Vagina (tissue), 2 donors: ENCODE measurements around the gene GVQW3. TPM values are rescaled to one million over a fixed set of nuclear protein-coding genes. Genes with fewer than 3 reads are reported as not detected.

Experiments used
- DNase-seq, 2 donors: peaks; one replicate each; pipeline ENCODE4 v3.0.0-alpha.2; 2017; ENCODE audit errors: extremely low spot score in 2 of 2
- H3K27ac ChIP-seq: fragments of 200-600 bp; sonication (generic); one replicate; pipeline ENCODE4 v1.5.1; 2019
- H3K27me3 ChIP-seq: fragments of 200-600 bp; sonication (generic); one replicate; pipeline ENCODE4 v1.5.1; 2019
- H3K36me3 ChIP-seq, 2 donors: fragments of 200-600 bp; sonication (generic); one replicate each; pipeline ENCODE4 v1.5.1; 2017 to 2019
- H3K4me1 ChIP-seq: fragments of 200-600 bp; sonication (generic); one replicate; pipeline ENCODE4 v1.5.1; 2019
- H3K4me3 ChIP-seq, 2 donors: fragments of 200-600 bp; sonication (generic); 1 replicate in 1 of 2; 2 replicates in 1 of 2; pipeline ENCODE4 v1.5.1; 2016 to 2019
- H3K9me3 ChIP-seq: fragments of 200-600 bp; sonication (generic); one replicate; pipeline ENCODE4 v1.5.1; 2019
- POLR2A ChIP-seq, 2 donors: fragments of 450-650 bp; IDR thresholded peaks; one replicate each; pipeline ENCODE4 v1.6.1; 2017; ENCODE audit warnings: antibody characterized with exemption in 2 of 2, mild to moderate bottlenecking in 2 of 2, moderate library complexity in 2 of 2
- POLR2AphosphoS5 ChIP-seq, 2 donors: sonication (generic); formaldehyde crosslinking; IDR thresholded peaks; one replicate each; pipeline ENCODE4 v1.9.0; 2017; ENCODE audit warnings: antibody characterized with exemption in 2 of 2, mild to moderate bottlenecking in 2 of 2, low read depth in 1 of 2; ENCODE audit not compliant: insufficient read depth in 1 of 2
- intact Hi-C: fragments of 100-400 bp; cut with DNase I; formaldehyde crosslinking; loops from one replicate; pipeline ENCODE4 v1.15.1; 2023
- total RNA-seq: library from RNA; depleted of rRNA; stranded (reverse); fragments of >200 nt; gene quantifications from one replicate; pipeline ENCODE4 v1.2.3, GENCODE V29; 2016
- TF ChIP-seq, protein P1 (sequence below), 3 experiments: fragments of 450-650 bp in 2 of 3; fragments of 200-600 bp in 1 of 3; sonication (generic) in 1 of 3; IDR thresholded peaks; one replicate each; pipeline ENCODE4 v1.5.1; 2017 to 2019; ENCODE audit warnings: antibody characterized with exemption in 3 of 3, mild to moderate bottlenecking in 2 of 3, moderate library complexity in 2 of 3

GVQW3 gene
- 1.2 TPM for total RNA-seq

GRCh38 chr11:76380977-76381719 is at the start of gene GVQW3, which contains the start of gene THAP12:
Gene GVQW3 (plus strand): TSS chr11:76381323. CDS start chr11:76381829, 506 bp downstream.
Gene THAP12 (minus strand): TSS chr11:76381132. CDS start chr11:76380836, 296 bp downstream.
- Histone ChIP-seq H3K27me3 (no peaks in the 10 kb centered on the region), H3K27ac (peak within 1 kb of the TSS; percentile 78), H3K4me1 (peaks cover 35% of the 10 kb centered on the region), H3K36me3 (no peaks in the 10 kb centered on the region), H3K9me3 (no peaks in the 10 kb centered on the region), H3K4me3 (peak within 1 kb of the TSS; percentile 74 to 95)
- intact Hi-C loops: no loop called here
- peak in 1 of 2 donors; percentile 96 for DNase-seq
- TF ChIP-seq, protein P1, sequence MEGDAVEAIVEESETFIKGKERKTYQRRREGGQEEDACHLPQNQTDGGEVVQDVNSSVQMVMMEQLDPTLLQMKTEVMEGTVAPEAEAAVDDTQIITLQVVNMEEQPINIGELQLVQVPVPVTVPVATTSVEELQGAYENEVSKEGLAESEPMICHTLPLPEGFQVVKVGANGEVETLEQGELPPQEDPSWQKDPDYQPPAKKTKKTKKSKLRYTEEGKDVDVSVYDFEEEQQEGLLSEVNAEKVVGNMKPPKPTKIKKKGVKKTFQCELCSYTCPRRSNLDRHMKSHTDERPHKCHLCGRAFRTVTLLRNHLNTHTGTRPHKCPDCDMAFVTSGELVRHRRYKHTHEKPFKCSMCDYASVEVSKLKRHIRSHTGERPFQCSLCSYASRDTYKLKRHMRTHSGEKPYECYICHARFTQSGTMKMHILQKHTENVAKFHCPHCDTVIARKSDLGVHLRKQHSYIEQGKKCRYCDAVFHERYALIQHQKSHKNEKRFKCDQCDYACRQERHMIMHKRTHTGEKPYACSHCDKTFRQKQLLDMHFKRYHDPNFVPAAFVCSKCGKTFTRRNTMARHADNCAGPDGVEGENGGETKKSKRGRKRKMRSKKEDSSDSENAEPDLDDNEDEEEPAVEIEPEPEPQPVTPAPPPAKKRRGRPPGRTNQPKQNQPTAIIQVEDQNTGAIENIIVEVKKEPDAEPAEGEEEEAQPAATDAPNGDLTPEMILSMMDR (IDR thresholded peaks at IDR 0.05): no peak
- TF ChIP-seq POLR2A (IDR thresholded peaks at IDR 0.05) (peak in 1 of 2 donors; percentile 42), POLR2AphosphoS5 (IDR thresholded peaks at IDR 0.05; ENCODE audit: insufficient read depth in 1 of 2, low read depth in 1 of 2) (peak; percentile 86)

GRCh38 chr11:76334826-76335389 is 46.2 kb upstream of the GVQW3 start:
- no peak for TF ChIP-seq POLR2AphosphoS5 (IDR thresholded peaks at IDR 0.05; ENCODE audit: insufficient read depth in 1 of 2, low read depth in 1 of 2)
- TF ChIP-seq POLR2A (IDR thresholded peaks at IDR 0.05): no peak
- TF ChIP-seq, protein P1 (IDR thresholded peaks at IDR 0.05): no peak

GRCh38 chr11:76335842-76336241 is 45.3 kb upstream of the GVQW3 start:
- intact Hi-C loops: no loop called here
- no peaks in the 10 kb centered on the region for H3K27me3 ChIP-seq
- TF ChIP-seq POLR2AphosphoS5 (IDR thresholded peaks at IDR 0.05; ENCODE audit: insufficient read depth in 1 of 2, low read depth in 1 of 2): no peak
- TF ChIP-seq, protein P1 (IDR thresholded peaks at IDR 0.05): no peak
- TF ChIP-seq POLR2A (IDR thresholded peaks at IDR 0.05): no peak
- peak in 1 of 2 donors; percentile 9 for DNase-seq
- no peaks in the 10 kb centered on the region for H3K36me3 ChIP-seq
- H3K27ac ChIP-seq: no peak overlapping the region
- H3K4me1 ChIP-seq: peaks cover 8% of the 10 kb centered on the region
- no peak overlapping the region for H3K4me3 ChIP-seq
- no peaks in the 10 kb centered on the region for H3K9me3 ChIP-seq

More at GRCh38 chr11:76334826-76335389, 46.2 kb upstream of the GVQW3 start:
- peaks cover 8% of the 10 kb centered on the region for H3K4me1 ChIP-seq
- peak in 1 of 2 donors; percentile 70 for DNase-seq
- intact Hi-C loops: no loop called here
- no peaks in the 10 kb centered on the region for H3K27me3 ChIP-seq
- H3K9me3 ChIP-seq: no peaks in the 10 kb centered on the region
- no peak overlapping the region for H3K27ac ChIP-seq
- H3K36me3 ChIP-seq: no peaks in the 10 kb centered on the region
- no peak overlapping the region for H3K4me3 ChIP-seq

GRCh38 chr11:76336597-76336996 is 44.5 kb upstream of the GVQW3 start:
- Histone ChIP-seq H3K4me1 (peaks cover 8% of the 10 kb centered on the region), H3K9me3 (no peaks in the 10 kb centered on the region), H3K4me3 (no peak overlapping the region), H3K27ac (no peak overlapping the region), H3K36me3 (no peaks in the 10 kb centered on the region), H3K27me3 (no peaks in the 10 kb centered on the region)
- DNase-seq: peak in 1 of 2 donors; percentile 34
- TF ChIP-seq POLR2A (IDR thresholded peaks at IDR 0.05): no peak
- no peak for TF ChIP-seq POLR2AphosphoS5 (IDR thresholded peaks at IDR 0.05; ENCODE audit: insufficient read depth in 1 of 2, low read depth in 1 of 2)
- TF ChIP-seq, protein P1 (IDR thresholded peaks at IDR 0.05): no peak
- intact Hi-C loops: no loop called here

GRCh38 chr11:76337469-76337868 is 43.7 kb upstream of the GVQW3 start:
- Histone ChIP-seq H3K9me3 (no peaks in the 10 kb centered on the region), H3K4me3 (no peak overlapping the region), H3K27me3 (no peaks in the 10 kb centered on the region), H3K36me3 (no peaks in the 10 kb centered on the region), H3K4me1 (peaks cover 8% of the 10 kb centered on the region), H3K27ac (no peak overlapping the region)
- intact Hi-C loops: no loop called here
- TF ChIP-seq, protein P1 (IDR thresholded peaks at IDR 0.05): no peak
- TF ChIP-seq POLR2AphosphoS5 (IDR thresholded peaks at IDR 0.05; ENCODE audit: insufficient read depth in 1 of 2, low read depth in 1 of 2) (no peak), POLR2A (IDR thresholded peaks at IDR 0.05) (no peak)
- no peak for DNase-seq
